Caki2 (cell line): ENCODE results near the gene STRN3. TPM values are rescaled to one million over a fixed set of nuclear protein-coding genes. Genes with fewer than 3 reads are reported as not detected.
"Not testable (repeated sequence)": the region's sequence is repeated elsewhere in the genome, so short reads cannot be mapped to it uniquely, and the experiment has no call there.

Experiments used
- DNase-seq: peaks from one replicate; pipeline ENCODE4 v3.0.0-alpha.2; 2015; ENCODE audit warnings: low read depth
- in situ Hi-C: cut with HindIII; loops from 2 replicates; pipeline ENCODE4 v1.10.0; 2016; ENCODE audit warnings: low sequenced_read_pairs, low pct_unique_long_range_greater_than_20kb, mixed read lengths
- total RNA-seq: library from RNA; depleted of rRNA; stranded (reverse); fragments of >200 nt; shearing (Covaris generic); gene quantifications from 2 replicates; pipeline ENCODE4 v1.2.3, GENCODE V29; 2014; ENCODE audit warnings: low replicate concordance

The STRN3 gene
- total RNA-seq, 1 experiment from 2014 or later = 42.6 TPM

- no peak for DNase-seq
- in situ Hi-C loops = no loop called here
Measured at GRCh38 chr14:30985796-30986195, 40.4 kb downstream of the STRN3 start.

- in situ Hi-C loops = no loop called here
- no peak for DNase-seq
Measured at GRCh38 chr14:30983858-30984257, 42.3 kb downstream of the STRN3 start.

DNA sequence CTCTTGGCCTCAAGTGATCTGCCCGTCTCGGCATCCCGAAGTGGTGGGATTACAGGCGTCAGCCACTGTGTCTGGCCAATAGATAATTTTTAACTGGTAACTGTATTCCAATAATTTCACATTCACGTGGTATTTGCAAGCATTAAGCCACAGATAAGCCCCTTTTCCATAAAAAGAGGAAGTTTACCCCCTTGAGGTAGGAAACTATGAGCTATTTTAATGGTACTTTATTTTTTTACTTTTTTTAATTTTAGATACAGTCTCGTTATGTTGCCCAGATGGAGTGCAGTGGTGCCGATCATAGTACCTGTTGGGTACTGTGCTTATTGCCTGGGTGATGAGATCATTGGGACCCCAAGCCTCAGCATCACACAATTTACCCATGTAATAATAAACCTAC is 43.6 kb downstream of the STRN3 start:
- no peak for DNase-seq
- in situ Hi-C loops = no loop called here

DNA sequence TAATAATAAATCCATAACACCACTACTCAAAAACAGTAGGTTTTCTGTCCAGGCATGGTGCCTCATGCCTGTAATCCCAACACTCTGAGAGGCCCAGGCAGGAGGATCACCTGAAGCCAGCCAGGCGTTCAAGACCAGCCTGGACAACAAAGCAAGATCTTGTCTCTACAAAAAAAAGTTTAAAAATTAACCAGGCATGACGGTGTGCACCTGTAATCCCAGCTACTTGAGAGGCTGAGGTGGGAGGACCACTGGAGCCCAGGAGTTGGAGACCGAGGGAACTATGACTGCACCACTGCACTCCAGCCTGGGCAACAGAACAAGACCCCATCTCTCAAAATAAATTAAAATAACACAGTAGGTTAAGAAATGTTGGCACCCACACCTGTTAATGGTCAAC is 45.2 kb downstream of the STRN3 start:
- DNase-seq = peak; percentile 14
- in situ Hi-C loops = no loop called here

GRCh38 chr14:30980106-30980704 is 46.0 kb downstream of the STRN3 start:
- in situ Hi-C loops = not testable (repeated sequence)
- peak; percentile 58 for DNase-seq

DNA sequence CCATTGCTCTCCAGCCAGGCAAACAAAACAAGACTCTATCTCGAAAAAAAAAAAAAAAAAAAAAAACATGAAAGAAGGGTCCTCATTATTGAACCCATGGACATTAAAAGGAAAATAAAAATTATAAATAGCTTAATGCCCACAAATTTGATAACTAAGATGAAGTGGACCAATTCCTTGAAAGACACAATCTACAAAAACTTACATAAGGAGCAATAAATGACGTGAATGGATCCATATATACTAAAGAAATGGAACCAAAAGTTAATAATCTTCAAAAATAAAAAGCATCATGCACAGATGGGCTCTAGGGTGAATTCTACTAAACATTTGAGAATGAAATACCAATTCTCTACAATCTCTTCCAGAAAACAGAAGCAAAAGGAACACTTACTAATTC is 48.4 kb downstream of the STRN3 start:
- in situ Hi-C loops = no loop called here
- no peak for DNase-seq

GRCh38 chr14:30974628-30975027 is 51.6 kb downstream of the STRN3 start:
- in situ Hi-C loops = no loop called here
- no peak for DNase-seq

- in situ Hi-C loops = no loop called here
- DNase-seq = no peak
Measured at GRCh38 chr14:30972882-30973582, 53.1 kb downstream of the STRN3 start.

DNA sequence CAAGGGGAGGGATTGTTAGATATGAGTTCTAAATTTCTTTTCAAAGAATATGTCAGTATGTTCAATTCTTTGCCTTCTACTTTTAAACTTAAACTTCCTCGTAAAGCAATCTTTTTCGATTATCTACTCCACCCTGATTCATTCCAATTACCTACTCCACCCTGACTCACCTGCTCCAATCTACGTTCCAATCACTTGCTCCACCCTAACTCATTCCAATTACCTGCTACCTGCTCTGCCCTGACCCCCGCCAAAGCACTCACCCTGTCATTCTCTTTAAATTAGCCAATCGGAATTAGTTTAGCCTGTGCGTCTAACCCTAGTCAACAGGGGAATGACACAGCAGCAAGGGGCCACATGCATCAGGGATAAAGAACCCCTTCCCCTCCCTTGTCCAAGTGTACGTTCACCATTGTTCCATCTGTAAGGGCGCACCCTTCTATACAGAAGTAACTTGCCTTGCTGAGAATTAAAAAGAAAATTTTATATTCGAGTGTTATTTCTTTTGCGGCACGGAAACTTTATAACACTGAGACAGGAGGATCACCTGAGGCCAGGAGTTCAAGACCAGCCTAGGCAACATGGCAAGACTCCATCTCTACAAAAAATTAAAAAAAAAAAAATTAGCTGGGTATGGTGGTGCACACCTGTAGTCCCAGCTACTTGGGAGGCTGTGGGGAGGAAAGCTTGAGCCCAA is 54.0 kb downstream of the STRN3 start:
- DNase-seq, in situ Hi-C loops: not testable (repeated sequence)

GRCh38 chr14:30971586-30971985 is 54.6 kb downstream of the STRN3 start:
- DNase-seq = no peak
- in situ Hi-C loops = no loop called here

GRCh38 chr14:30969796-30970195 is 56.4 kb downstream of the STRN3 start:
- DNase-seq, in situ Hi-C loops: not testable (repeated sequence)

- in situ Hi-C loops, DNase-seq: not testable (repeated sequence)
Measured at GRCh38 chr14:30967364-30968098, 58.6 kb downstream of the STRN3 start.

DNA sequence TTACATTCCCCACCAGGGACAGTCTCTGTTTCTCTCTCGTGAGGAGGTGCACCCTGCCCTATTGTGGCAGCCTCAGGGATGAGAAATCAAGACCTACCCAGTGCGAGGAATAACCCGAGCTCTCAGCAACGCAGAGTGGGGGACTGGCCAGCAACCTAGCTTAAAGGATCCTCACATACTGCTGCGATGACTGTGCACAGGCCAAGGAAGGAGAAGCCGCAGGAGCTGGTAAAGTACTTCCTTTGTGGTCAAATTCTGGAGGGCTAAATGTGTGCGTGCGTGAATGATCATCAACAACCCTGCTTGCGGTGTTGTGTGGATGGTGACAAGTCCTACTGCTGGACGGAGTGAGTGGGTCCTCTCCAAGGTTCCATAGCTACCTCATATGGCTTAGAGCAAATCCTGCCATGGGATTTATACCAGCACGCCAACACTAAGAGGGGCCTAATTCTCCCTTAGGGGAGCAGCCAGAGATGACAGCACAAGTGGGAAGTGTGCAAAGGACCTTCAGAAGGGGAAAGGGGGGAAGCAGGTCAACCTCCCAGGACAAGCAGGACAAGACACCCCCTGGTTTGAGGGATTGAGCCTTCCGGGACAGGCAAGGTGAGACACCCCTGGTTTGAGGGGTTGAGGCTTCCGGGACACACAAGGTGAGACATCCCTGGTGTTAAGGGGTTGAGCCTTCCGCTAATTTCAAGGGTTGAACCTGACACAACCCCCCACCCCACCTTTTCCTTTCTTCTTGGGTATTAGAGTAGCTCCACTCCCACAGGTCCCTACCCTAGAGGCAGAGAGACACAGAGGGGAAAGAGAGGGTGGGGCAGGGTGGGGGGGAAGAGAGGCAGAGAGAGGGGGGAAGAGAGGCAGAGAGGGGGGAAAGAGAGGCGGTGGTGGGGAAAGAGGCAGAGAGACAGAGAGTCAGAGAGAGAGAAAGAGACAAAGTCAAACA is 59.5 kb downstream of the STRN3 start:
- DNase-seq = peak; percentile 32
- in situ Hi-C loops = no loop called here

GRCh38 chr14:30965861-30966260 is 60.3 kb downstream of the STRN3 start:
- in situ Hi-C loops, DNase-seq: not testable (repeated sequence)

GRCh38 chr14:30962537-30962936 is 63.6 kb downstream of the STRN3 start:
- DNase-seq, in situ Hi-C loops: not testable (repeated sequence)

DNA sequence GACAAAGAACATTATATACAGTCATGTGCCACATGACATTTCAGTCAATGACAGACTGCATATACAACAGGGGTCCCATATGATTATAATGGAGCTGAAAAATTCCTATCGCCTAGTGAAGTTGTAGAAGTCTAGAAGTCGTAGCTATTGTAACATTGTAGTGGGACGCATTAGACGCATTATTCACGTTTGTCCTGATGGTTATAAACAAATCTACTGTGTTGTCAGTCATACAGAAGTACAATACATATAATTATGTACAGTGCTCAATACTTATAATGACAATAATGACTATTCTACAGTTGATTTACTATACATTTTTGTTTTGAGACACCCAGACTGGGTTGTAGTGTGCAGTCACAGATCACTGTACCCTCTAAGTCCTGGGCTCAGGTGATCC is 64.8 kb downstream of the STRN3 start:
- in situ Hi-C loops = no loop called here
- no peak for DNase-seq

- no peak for DNase-seq
- in situ Hi-C loops = no loop called here
Measured at GRCh38 chr14:30960216-30960615, 66.0 kb downstream of the STRN3 start.
